IPS DF 4.7 (cell line): ENCODE data around the gene MEDAG.
A peak's percentile ranks its signal among the peaks of the same experiment; 100 is the strongest.

Experiments
- DNase-seq: peaks from one replicate; pipeline ENCODE4 v3.0.0-alpha.2; 2013; ENCODE audit warnings: low spot score; ENCODE audit errors: extremely low read depth

The MEDAG gene

GRCh38 chr13:30905932-30906383, at the start of gene MEDAG:
TSS of gene MEDAG (plus strand) at chr13:30906271. CDS start at chr13:30906516, 245 bp downstream.
- DNase-seq: no peak

GRCh38 chr13:30857018-30857417, 49.1 kb upstream of the MEDAG start:
- DNase-seq: no peak

GRCh38 chr13:30857636-30858035, 48.4 kb upstream of the MEDAG start:
- DNase-seq: no peak

- DNase-seq: no peak
These were observed 46.7 kb upstream of the MEDAG start for GRCh38 chr13:30859326-30859725.

GRCh38 chr13:30861163-30861562, 44.9 kb upstream of the MEDAG start:
- no peak for DNase-seq

DNA sequence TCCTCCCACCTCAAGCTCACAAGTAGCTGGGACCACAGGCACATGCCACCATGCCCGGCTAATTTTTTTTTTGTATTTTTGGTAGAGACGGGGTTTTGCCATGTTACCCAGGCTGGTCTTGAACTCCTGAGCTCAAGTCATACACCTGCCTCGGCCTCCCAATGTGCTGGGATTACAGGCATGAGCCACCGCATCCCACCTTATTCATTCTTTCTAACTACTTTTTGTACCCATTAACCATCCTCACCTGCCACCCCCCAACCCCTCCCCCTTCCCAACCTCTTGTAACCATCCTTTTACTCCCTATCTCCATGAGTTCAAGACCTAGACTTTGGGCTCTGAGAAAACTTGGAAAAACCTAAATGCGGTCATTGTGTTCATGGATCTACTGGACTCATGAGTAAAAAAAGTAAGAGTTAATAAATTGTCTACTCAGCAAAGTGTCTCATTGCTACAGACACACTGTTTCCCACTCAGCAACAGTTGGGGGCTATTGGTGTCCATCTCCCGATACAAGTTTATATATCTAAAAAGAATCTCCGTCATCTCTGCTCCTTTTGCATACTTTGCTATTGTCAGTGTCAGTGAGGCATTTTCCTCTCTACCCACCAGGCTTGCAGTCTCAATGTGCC, 44.1 kb upstream of the MEDAG start:
- no peak for DNase-seq

DNA sequence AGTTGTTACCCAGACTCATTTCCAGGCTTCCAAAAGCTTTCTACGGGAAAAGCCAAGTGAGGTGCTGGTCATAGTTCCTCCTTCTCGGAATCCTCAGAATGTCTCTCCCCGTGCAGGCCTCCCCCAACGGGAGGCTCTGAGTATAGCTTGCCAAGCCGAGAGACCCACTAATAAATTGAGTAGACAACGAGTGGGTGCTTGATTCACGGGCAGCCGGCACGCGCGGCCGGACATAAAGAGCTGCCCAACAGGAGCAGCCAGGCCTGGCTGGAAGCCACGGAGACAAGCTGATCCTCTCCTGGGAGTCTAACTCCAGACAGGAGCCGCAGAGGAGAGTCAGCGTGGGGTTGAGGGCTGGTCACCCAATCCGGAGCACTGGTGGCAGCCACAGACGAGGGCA, 43.4 kb upstream of the MEDAG start:
- no peak for DNase-seq

- no peak for DNase-seq
These were observed 42.8 kb upstream of the MEDAG start for GRCh38 chr13:30863231-30863630.

GRCh38 chr13:30863796-30864195, 42.3 kb upstream of the MEDAG start:
- DNase-seq: no peak

DNA sequence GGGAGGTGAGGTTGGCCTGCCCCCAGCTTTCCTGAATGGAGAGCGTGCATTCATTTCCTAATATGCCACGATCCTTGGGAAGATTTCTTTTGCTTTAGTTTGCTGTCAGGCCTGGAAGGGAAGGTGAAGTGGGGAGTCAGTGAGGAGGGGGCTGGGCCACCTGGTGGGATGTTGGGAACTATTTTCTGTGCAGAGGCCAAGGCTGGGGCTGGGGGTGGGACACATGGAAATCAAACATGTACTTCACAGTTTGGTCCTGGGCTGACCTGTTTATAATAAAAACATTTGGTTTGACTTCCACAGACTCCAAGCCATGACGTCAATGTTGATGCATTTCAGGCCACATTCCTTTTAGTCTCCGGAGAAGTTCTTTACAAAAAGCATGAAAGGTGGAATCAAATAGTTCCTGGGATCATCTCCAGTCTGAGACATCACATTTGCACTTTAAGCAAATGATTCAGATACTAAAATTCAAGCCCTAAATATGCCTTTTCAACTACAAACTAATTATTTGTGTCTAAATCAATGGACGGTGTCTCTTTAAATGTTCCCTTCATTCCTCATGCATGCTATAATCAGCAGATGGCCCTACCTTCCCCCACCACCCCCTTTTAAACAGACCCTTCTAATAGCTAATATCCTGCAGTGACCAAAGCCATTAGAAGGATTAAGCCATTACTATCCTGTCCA, 41.5 kb upstream of the MEDAG start:
- DNase-seq: no peak

DNA sequence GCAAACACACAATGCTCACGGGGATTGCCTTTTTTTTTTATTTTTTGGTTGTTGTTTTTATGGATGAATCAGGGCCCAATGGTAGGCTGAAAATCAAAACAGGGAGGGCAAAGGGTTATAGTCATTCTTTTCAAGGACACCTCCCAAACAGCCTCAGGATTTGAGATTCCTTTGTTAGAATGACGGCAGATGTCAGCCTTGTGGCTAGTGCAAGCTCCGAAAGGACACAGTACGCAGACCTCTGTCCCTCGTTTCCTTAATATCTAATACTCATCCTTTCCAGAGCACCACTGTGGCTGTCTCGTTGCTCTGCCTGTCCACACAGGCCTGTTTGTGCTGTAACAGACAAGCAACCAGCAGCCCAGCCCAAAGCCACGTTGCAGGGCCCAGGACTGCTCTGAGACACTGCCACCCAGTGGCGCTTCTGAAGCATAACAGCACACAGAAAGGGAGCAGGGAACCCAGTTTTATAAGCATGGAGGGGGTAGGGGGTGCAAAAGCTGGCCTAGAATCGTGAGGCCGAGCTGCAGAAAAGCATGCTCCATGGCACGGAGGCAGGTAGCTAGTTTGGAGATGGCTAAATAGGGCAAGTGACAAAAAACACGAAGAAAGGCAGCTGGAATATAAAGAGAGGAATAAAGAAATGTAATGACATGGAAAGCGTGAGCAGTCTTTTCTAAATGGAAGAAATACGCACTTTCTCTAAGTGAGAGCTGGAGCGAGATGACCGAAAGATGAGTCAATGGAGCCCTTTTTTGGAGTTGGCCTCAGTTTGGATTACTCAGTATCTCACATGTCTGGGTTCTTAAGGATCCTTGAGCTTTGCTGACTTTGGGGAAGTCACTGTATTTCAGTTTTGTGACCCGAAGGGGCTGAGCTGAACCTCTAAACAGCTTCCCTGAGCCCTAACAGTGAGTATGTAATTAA, 40.7 kb upstream of the MEDAG start:
- peak; percentile 78 for DNase-seq

GRCh38 chr13:30866677-30867076, 39.4 kb upstream of the MEDAG start:
- DNase-seq: no peak

GRCh38 chr13:30867089-30867669, 38.9 kb upstream of the MEDAG start:
- no peak for DNase-seq

GRCh38 chr13:30868799-30869470, 37.1 kb upstream of the MEDAG start:
- no peak for DNase-seq

DNA sequence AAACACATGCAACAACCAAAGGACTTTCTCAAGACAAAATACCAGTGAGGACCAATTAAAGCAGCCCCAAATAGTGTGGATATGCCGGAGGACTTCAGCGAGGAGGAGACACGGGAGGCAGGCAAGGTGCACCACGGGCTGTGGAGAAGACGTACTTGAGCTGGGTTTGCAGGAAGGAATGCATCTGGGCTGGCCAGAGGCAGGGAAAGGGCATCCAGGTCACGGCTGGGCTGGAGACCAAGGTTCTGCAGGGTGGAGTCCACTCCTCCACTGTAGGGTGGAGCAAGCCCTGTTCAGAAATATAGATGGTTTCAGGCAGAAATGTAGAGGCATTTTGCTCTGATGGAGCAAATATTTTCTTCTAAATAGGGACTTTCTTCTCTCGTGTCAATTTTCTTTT, 36.6 kb upstream of the MEDAG start:
- no peak for DNase-seq

- DNase-seq: no peak
These were observed 35.8 kb upstream of the MEDAG start for GRCh38 chr13:30870049-30870884.

DNA sequence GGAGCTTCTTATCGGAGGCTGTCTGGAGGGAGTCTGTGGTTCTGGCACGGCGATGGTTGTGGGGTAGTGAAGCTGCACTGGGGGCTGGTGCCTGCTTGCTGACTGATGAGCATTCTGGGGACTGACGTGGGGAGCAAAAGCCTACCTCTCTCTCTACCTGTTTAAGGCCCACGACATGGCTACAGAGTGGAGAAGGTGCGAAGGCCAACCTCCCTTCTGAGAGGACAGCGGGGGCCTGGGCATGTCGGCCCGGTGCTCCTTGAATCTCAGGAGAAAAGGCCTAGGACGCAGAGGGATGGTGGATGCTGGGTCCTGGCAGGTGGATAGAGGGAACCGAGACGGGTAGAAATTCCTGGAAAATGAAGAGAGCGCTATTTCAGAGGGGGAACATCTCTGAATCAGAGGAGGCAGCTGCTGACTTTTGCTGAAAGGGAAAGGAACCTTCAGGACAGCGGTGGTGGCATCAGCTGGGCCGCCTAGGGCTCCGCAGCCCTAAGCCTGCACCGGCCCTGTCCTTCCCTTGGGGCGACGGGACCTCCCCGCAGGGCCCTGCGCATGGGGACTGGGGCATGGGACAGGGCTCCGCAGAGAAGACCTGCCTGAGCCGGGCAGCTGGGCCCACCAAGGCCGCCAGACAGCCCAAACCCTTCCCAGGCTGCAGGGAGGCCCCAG, 35.0 kb upstream of the MEDAG start:
- DNase-seq: no peak

DNA sequence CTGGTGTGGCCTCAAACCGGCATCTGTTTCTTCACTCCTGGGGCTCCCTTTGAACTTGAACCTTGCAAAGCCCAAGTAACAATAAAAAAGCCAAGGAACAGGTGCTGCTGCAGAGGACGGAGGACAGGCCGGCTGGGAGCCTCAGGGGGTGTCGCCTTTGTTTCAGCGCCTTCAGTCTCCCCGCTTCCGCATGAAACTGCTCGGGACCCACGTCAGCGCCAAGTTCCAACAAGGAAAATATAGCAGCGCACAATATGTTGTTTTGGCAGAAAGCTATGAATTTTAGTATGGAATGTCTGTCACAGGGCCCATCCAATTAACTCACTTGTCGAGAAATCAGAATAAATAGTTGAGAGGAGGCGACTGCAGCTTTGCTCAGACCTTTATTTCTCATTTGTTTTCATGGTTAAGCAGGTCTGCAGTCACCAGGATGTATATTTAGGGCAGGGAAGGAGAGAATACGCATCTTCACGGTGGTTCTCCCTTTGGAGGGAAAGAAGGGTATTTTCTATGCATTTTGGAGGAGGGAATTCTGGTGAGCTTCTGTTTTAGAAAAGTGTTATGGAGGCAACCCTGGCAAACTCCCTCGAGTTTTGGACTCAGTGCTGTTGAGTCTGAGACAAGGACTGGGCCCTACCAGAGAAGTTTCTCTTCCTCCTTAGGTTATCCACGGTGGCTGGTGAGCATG, 34.3 kb upstream of the MEDAG start:
- no peak for DNase-seq

- no peak for DNase-seq
These were observed 33.8 kb upstream of the MEDAG start for GRCh38 chr13:30872276-30872594.
